Stomach (tissue), 9 donors: Measurements from ENCODE around the gene IFT27. TPM values are rescaled to one million over a fixed set of nuclear protein-coding genes. Genes with fewer than 3 reads are reported as not detected.

Source experiments
- DNase-seq, 2 donors: peaks; one replicate each; pipeline versions ENCODE4 v3.0.0 to v3.0.0-alpha.2; 2013 to 2019
- H3K27ac ChIP-seq, 5 donors: fragments of 200-600 bp in 4 of 5; sonication (generic) in 4 of 5; one replicate each; pipeline ENCODE4 v1.5.1; 2013 to 2019; ENCODE audit warnings: mild to moderate bottlenecking in 1 of 5, moderate library complexity in 1 of 5
- H3K27me3 ChIP-seq, 3 donors: fragments of 200-600 bp; sonication (generic); one replicate each; pipeline ENCODE4 v1.5.1; 2017 to 2019; ENCODE audit warnings: mixed run types in 1 of 3
- H3K36me3 ChIP-seq, 4 donors: fragments of 200-600 bp; sonication (generic); 1 replicate in 3 of 4; 2 replicates in 1 of 4; pipeline ENCODE4 v1.5.1; 2016 to 2019
- H3K4me1 ChIP-seq, 4 donors: fragments of 200-600 bp; sonication (generic); one replicate each; pipeline ENCODE4 v1.5.1; 2016 to 2019
- H3K4me3 ChIP-seq, 4 donors: fragments of 200-600 bp; sonication (generic) in 3 of 4; one replicate each; pipeline ENCODE4 v1.5.1; 2016 to 2019; ENCODE audit warnings: mild to moderate bottlenecking in 1 of 4
- H3K9me3 ChIP-seq, 4 donors: fragments of 200-600 bp; sonication (generic); one replicate each; pipeline ENCODE4 v1.5.1; 2016 to 2019
- CTCF ChIP-seq, 7 experiments: fragments of 450-650 bp in 4 of 7; fragments of 200-600 bp in 3 of 7; sonication (generic) in 3 of 7; IDR thresholded peaks; one replicate each; pipeline ENCODE4 v1.5.1; 2016 to 2019; ENCODE audit warnings: antibody characterized with exemption in 7 of 7, control low read depth in 2 of 7, mild to moderate bottlenecking in 1 of 7
- EP300 ChIP-seq: sonication (generic); formaldehyde crosslinking; IDR thresholded peaks from one replicate; pipeline ENCODE4 v1.6.1; 2017; ENCODE audit warnings: antibody characterized with exemption
- POLR2A ChIP-seq, 4 donors: fragments of 450-650 bp; IDR thresholded peaks; one replicate each; pipeline ENCODE4 v1.6.1; 2016; ENCODE audit warnings: antibody characterized with exemption in 4 of 4, control low read depth in 2 of 4, mild to moderate bottlenecking in 1 of 4, moderate library complexity in 1 of 4
- POLR2AphosphoS5 ChIP-seq, 3 donors: sonication (generic); formaldehyde crosslinking; IDR thresholded peaks; one replicate each; pipeline ENCODE4 v1.6.1; 2016; ENCODE audit warnings: antibody characterized with exemption in 3 of 3
- WGBS, 5 donors: extraction: QIAGEN DNeasy Blood & Tissue Kit in 3 of 5; methylation state at CpG; one replicate each; pipeline versions ENCODE4 v1.1.5 to v1.1.7; 2013 to 2018; 5-methylcytosine and 5-hydroxymethylcytosine counted together
- intact Hi-C: fragments of 100-400 bp; cut with DNase I; formaldehyde crosslinking; loops from one replicate; pipeline ENCODE4 v1.15.1; 2023; ENCODE audit warnings: low total_unique reads
- polyA plus RNA-seq, 3 donors: library from polyadenylated mRNA; stranded (reverse); fragments of 200-250 nt; gene quantifications; one replicate each; pipeline ENCODE4 v1.2.3, GENCODE V29; 2013
- total RNA-seq, 5 donors: library from RNA; depleted of rRNA; stranded (reverse); fragments of >200 nt; gene quantifications; one replicate each; pipeline versions ENCODE4 v1.1.0 to v1.2.3, GENCODE V29; 2014 to 2016
- donor health status: healthy with polysubstance abuse.
- donor health status: Bipolar disorder and iron deficiency.
- donor health status: healthy.

The IFT27 gene
- total and polyA plus RNA-seq, 8 donors = 8.2 to 36.1 (median 18.4) TPM

DNA sequence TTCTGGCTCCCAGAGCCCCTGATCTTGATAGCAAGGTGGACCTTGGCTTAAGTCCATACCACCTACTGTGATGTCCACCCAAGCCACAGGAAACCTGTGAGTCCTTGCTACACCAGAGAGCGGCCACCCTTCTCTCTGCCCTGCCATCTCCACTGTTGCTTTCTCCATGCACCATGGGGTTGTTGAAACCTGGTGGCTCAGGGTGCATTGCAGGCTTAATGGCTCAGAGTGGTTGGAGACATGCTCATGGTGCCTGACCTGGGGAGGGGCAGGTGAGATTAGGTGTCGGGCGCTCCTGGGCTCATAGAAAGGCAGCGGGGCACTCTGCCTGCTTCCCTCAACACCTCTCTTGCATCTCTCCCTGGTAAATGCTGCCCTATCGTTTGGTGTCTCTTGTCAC lies 47.4 kb downstream of the IFT27 start:
- DNase-seq = no peak
- 74 to 86% (median 79%) methylated on average over 5 of the region's 5 CpGs for WGBS, 5 donors
- H3K4me1 ChIP-seq = no peaks in the 10 kb centered on the region
- TF ChIP-seq POLR2AphosphoS5 (IDR thresholded peaks at IDR 0.05) (no peak), POLR2A (IDR thresholded peaks at IDR 0.05) (no peak), CTCF (IDR thresholded peaks at IDR 0.05) (no peak), EP300 (no peak)
- no peaks in the 10 kb centered on the region for H3K36me3 ChIP-seq
- H3K27me3 ChIP-seq = peaks cover 0 to 80% (median 14%) of the 10 kb centered on the region in 3 donors
- intact Hi-C loops = no loop called here
- H3K4me3 ChIP-seq = no peak overlapping the region
- H3K27ac ChIP-seq = no peak overlapping the region
- H3K9me3 ChIP-seq = no peaks in the 10 kb centered on the region

GRCh38 chr22:36727927-36728488 lies 47.9 kb downstream of the IFT27 start:
- Histone ChIP-seq H3K4me3 (no peak overlapping the region), H3K27me3 (peaks cover 0 to 80% (median 19%) of the 10 kb centered on the region in 3 donors), H3K36me3 (no peaks in the 10 kb centered on the region), H3K4me1 (no peaks in the 10 kb centered on the region), H3K9me3 (no peaks in the 10 kb centered on the region), H3K27ac (no peak overlapping the region)
- 70 to 86% (median 79%) methylated on average over 8 of the region's 8 CpGs for WGBS, 5 donors
- TF ChIP-seq POLR2A (IDR thresholded peaks at IDR 0.05) = no peak
- TF ChIP-seq CTCF (IDR thresholded peaks at IDR 0.05) = no peak
- TF ChIP-seq POLR2AphosphoS5 (IDR thresholded peaks at IDR 0.05) = no peak
- no peak for TF ChIP-seq EP300
- no peak for DNase-seq
- intact Hi-C loops = no loop called here

DNA sequence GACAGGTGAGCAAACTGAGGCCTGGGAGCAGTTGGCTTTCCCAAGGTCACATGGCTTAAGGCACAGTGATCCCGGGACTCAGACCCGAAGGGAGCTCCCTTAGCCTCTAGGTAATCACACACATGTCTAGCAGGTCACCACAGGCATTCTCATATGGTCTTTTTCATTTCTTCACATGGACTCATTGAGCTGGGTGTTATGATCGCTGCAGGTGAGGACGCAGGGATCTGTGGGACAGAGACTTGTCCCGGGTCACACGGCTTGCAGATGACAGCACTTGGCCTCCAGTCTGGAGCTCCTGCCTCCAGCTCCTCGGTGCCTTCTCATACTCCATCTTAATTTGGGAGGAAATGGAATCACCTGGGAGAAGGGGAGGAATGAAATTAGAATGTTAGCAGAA lies 48.8 kb downstream of the IFT27 start:
- 78 to 86% (median 83%) methylated on average over 7 of the region's 7 CpGs for WGBS, 5 donors
- Histone ChIP-seq H3K4me1 (no peaks in the 10 kb centered on the region), H3K9me3 (no peaks in the 10 kb centered on the region), H3K27me3 (peaks cover 0 to 81% (median 17%) of the 10 kb centered on the region in 3 donors), H3K27ac (no peak overlapping the region), H3K4me3 (no peak overlapping the region), H3K36me3 (no peaks in the 10 kb centered on the region)
- TF ChIP-seq EP300 = no peak
- no peak for TF ChIP-seq CTCF (IDR thresholded peaks at IDR 0.05)
- no peak for TF ChIP-seq POLR2A (IDR thresholded peaks at IDR 0.05)
- no peak for TF ChIP-seq POLR2AphosphoS5 (IDR thresholded peaks at IDR 0.05)
- intact Hi-C loops = no loop called here
- no peak for DNase-seq

DNA sequence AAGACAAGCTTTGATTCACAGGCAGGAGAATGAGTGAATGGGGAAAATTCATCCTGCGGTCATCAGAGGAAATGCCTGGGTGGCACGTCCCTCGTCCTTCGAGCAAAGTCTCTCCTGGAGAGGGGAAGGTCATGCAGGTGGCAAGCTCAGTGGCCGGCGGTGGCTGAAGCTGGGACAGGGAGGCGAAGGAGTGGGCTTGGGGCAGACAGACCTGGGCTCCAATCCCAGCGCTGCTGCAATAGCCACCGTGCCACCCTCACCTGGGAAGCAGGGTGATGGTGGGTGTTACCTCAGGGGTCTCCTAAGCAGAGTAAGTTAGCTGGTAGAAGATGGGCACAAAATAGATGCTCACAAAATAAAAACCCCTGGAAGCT lies 49.9 kb downstream of the IFT27 start:
- WGBS, 5 donors = 67 to 83% (median 80%) methylated on average over 9 of the region's 9 CpGs
- TF ChIP-seq EP300 = no peak
- TF ChIP-seq POLR2A (IDR thresholded peaks at IDR 0.05) = no peak
- no peak for TF ChIP-seq POLR2AphosphoS5 (IDR thresholded peaks at IDR 0.05)
- no peak for TF ChIP-seq CTCF (IDR thresholded peaks at IDR 0.05)
- no peak overlapping the region for H3K4me3 ChIP-seq
- DNase-seq = no peak
- intact Hi-C loops = no loop called here
- H3K27me3 ChIP-seq = peaks cover 0 to 79% (median 17%) of the 10 kb centered on the region in 3 donors
- H3K36me3 ChIP-seq = no peaks in the 10 kb centered on the region
- no peaks in the 10 kb centered on the region for H3K4me1 ChIP-seq
- H3K9me3 ChIP-seq = no peaks in the 10 kb centered on the region
- H3K27ac ChIP-seq = no peak overlapping the region
